Endothelial cell of umbilical vein (primary cell): ENCODE data around the gene TEDC1. TPM values are rescaled to one million over a fixed set of nuclear protein-coding genes. Genes with fewer than 3 reads are reported as not detected.

Experiments
- BruUV-seq: library from RNA; stranded (reverse); fragments of 400-500 nt; replicated peaks from 2 replicates; lab custom pipeline; 2021; lab: Mats Ljungman, UMichigan
- CTCF ChIA-PET: fragments of 300-600, 350-600 bp; sonication (Branson Sonifier 250); formaldehyde crosslinking; loops from one replicate; lab custom pipeline; 2021; ENCODE audit warnings: antibody characterized with exemption, inconsistent platforms; lab: Charles Lee
- POLR2A ChIA-PET: fragments of 300-600, 350-600 bp; sonication (Branson Sonifier 250); formaldehyde crosslinking; loops from one replicate; lab custom pipeline; 2021; ENCODE audit warnings: antibody characterized with exemption, inconsistent platforms; lab: Charles Lee
- DNase-seq: peaks from one replicate; pipeline ENCODE4 v3.0.0-alpha.2; 2011; ENCODE audit warnings: low read depth, low spot score
- FAIRE-seq: peaks from 2 replicates; lab custom pipeline; 2011; peaks lifted over from hg19 to GRCh38; lab: Jason Lieb, UNC
- H2AFZ ChIP-seq: 2 replicates; pipeline ENCODE4 v1.6.0; 2012; ENCODE audit warnings: low read depth, low read length, control low read depth, inconsistent platforms
- H3K27ac ChIP-seq: 2 replicates; pipeline ENCODE4 v1.5.1; 2011; ENCODE audit warnings: low read depth, mild to moderate bottlenecking, control low read depth, low read length, moderate library complexity; ENCODE audit not compliant: insufficient read depth
- H3K27me3 ChIP-seq, 2 experiments: 2 replicates each; pipeline versions ENCODE4 v1.6.0 to v1.6.1; 2011; ENCODE audit warnings: low read length in 2 of 2, mixed read lengths in 1 of 2; ENCODE audit not compliant: control insufficient read depth in 2 of 2, insufficient read depth in 2 of 2
- H3K36me3 ChIP-seq, 2 experiments: 2 replicates in 1 of 2; 3 replicates in 1 of 2; pipeline ENCODE4 v1.5.1; 2011; ENCODE audit warnings: low read length in 2 of 2, mild to moderate bottlenecking in 1 of 2, moderate library complexity in 1 of 2; ENCODE audit not compliant: control insufficient read depth in 2 of 2, insufficient read depth in 2 of 2; ENCODE audit errors: extremely low read depth in 1 of 2
- H3K4me1 ChIP-seq: 3 replicates; pipeline ENCODE4 v1.5.1; 2011; ENCODE audit warnings: mild to moderate bottlenecking, low read length; ENCODE audit not compliant: control insufficient read depth, insufficient read depth; ENCODE audit errors: extremely low read depth
- H3K4me2 ChIP-seq: 2 replicates; pipeline ENCODE4 v1.6.1; 2011; ENCODE audit warnings: low read length, control low read depth, mixed read lengths; ENCODE audit not compliant: insufficient read depth
- H3K4me3 ChIP-seq, 3 experiments: fragments of 200-600 bp in 1 of 3; sonication (generic), shearing (Covaris generic) in 1 of 3; replicated peaks in 1 of 3; 2 replicates each; pipeline ENCODE4 v1.5.1; 2011 to 2016; ENCODE audit warnings: control low read depth in 3 of 3, low read length in 3 of 3, mild to moderate bottlenecking in 2 of 3, inconsistent platforms in 1 of 3, low read depth in 1 of 3, moderate library complexity in 1 of 3; ENCODE audit not compliant: insufficient read depth in 1 of 3
- H3K79me2 ChIP-seq: 2 replicates; pipeline ENCODE4 v1.6.0; 2012; ENCODE audit warnings: low read length, inconsistent platforms; ENCODE audit not compliant: control insufficient read depth, insufficient read depth
- H3K9ac ChIP-seq: replicated peaks from 2 replicates; pipeline ENCODE3; 2011; ENCODE audit warnings: low read length, control low read depth; ENCODE audit not compliant: insufficient read depth; ENCODE audit errors: extremely low read depth
- H3K9me1 ChIP-seq: replicated peaks from 3 replicates; pipeline ENCODE4 v1.6.0; 2011; ENCODE audit warnings: mild to moderate bottlenecking, low read length; ENCODE audit not compliant: control insufficient read depth, insufficient read depth; ENCODE audit errors: extremely low read depth
- H3K9me3 ChIP-seq: replicated peaks from 2 replicates; pipeline ENCODE4 v1.5.1; 2012; ENCODE audit warnings: low read length, inconsistent platforms; ENCODE audit not compliant: control insufficient read depth, insufficient read depth
- H4K20me1 ChIP-seq: replicated peaks from 2 replicates; pipeline ENCODE3; 2011; ENCODE audit warnings: mild to moderate bottlenecking, low read length; ENCODE audit not compliant: control insufficient read depth, insufficient read depth; ENCODE audit errors: extremely low read depth
- EZH2 ChIP-seq: IDR thresholded peaks from 2 replicates; pipeline ENCODE4 v1.6.1; 2012; ENCODE audit warnings: borderline replicate concordance, low read depth, mild to moderate bottlenecking, moderate library complexity, low read length, inconsistent platforms; ENCODE audit not compliant: severe bottlenecking
- FOS ChIP-seq: IDR thresholded peaks from 2 replicates; pipeline ENCODE4 v1.6.1; 2011; ENCODE audit warnings: mild to moderate bottlenecking, low read length, moderate library complexity, borderline replicate concordance; ENCODE audit not compliant: insufficient read depth
- JUN ChIP-seq: IDR thresholded peaks from 2 replicates; pipeline ENCODE4 v1.6.1; 2011; ENCODE audit warnings: borderline replicate concordance, low read depth; ENCODE audit not compliant: insufficient read length, insufficient read depth
- MYC ChIP-seq: IDR thresholded peaks from one replicate; pipeline ENCODE4 v1.6.1; 2011; ENCODE audit warnings: mild to moderate bottlenecking, low read depth, low read length
- POLR2AphosphoS5 ChIP-seq: IDR thresholded peaks from 2 replicates; pipeline ENCODE4 v1.6.1; 2012; ENCODE audit warnings: low read depth, mild to moderate bottlenecking, control low read depth, low read length, moderate library complexity; ENCODE audit not compliant: insufficient read depth
- dilution Hi-C: fragments of 300-500 bp; cut with MboI; formaldehyde crosslinking; loops from one replicate; pipeline ENCODE4 v1.15.0; 2019; ENCODE audit warnings: low sequenced_read_pairs; ENCODE audit not compliant: extremely low pct_ligation_motif_present
- intact Hi-C: fragments of 100-400 bp; cut with micrococcal nuclease; formaldehyde crosslinking; loops from one replicate; pipeline ENCODE4 v1.10.0; 2022
- polyA plus RNA-seq, 4 experiments: library from polyadenylated mRNA; depleted of rRNA in 3 of 4; stranded (reverse) in 3 of 4; unstranded in 1 of 4; fragments of >200 nt; gene quantifications; 2 replicates each; pipeline versions ENCODE4 v1.2.1 to v1.2.3, GENCODE V29; 2011 to 2012; ENCODE audit warnings: missing spikeins in 1 of 4
- total RNA-seq: library from RNA; stranded (reverse); gene quantifications from 2 replicates; pipeline ENCODE4 v1.2.3, GENCODE V29; 2021
- TF ChIP-seq, protein P1 (sequence below): IDR thresholded peaks from 2 replicates; pipeline ENCODE4 v1.6.1; 2011; ENCODE audit not compliant: insufficient read depth, insufficient read length

TEDC1 gene
- total and polyA plus RNA-seq, 2 donors (not counting 3 experiments of a cell fraction or from before 2014, with no cell fraction given): 16.5 to 25.3 TPM

- FAIRE-seq: no peak
- Histone ChIP-seq H3K27me3 (no peaks in the 10 kb centered on the region), H3K79me2 (peaks cover 3% of the 10 kb centered on the region), H3K4me1 (peaks cover 2% of the 10 kb centered on the region), H4K20me1 (no peaks in the 10 kb centered on the region), H3K36me3 (no peaks in the 10 kb centered on the region), H3K9ac (no peak overlapping the region), H3K9me3 (no peaks in the 10 kb centered on the region), H3K4me2 (no peak overlapping the region), H3K27ac (no peak overlapping the region), H3K9me1 (no peaks in the 10 kb centered on the region), H3K4me3 (no peak overlapping the region), H2AFZ (no peak overlapping the region)
- no peak for DNase-seq
- no TSS peak for BruUV-seq
- dilution Hi-C loops: no loop called here
- CTCF ChIA-PET: no interaction called here
- TF ChIP-seq FOS (no peak), JUN (no peak), EZH2 (no peak)
- TF ChIP-seq, protein P1, sequence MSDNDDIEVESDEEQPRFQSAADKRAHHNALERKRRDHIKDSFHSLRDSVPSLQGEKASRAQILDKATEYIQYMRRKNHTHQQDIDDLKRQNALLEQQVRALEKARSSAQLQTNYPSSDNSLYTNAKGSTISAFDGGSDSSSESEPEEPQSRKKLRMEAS: no peak
- POLR2A ChIA-PET: no interaction called here
- intact Hi-C loops: loop anchor here (5.0 kb wide), 2 partner anchors 297 to 817 kb away; no protein-coding TSS in a partner anchor
Observed at GRCh38 chr14:105494606-105494929, 3.5 kb downstream of the TEDC1 start.

DNA sequence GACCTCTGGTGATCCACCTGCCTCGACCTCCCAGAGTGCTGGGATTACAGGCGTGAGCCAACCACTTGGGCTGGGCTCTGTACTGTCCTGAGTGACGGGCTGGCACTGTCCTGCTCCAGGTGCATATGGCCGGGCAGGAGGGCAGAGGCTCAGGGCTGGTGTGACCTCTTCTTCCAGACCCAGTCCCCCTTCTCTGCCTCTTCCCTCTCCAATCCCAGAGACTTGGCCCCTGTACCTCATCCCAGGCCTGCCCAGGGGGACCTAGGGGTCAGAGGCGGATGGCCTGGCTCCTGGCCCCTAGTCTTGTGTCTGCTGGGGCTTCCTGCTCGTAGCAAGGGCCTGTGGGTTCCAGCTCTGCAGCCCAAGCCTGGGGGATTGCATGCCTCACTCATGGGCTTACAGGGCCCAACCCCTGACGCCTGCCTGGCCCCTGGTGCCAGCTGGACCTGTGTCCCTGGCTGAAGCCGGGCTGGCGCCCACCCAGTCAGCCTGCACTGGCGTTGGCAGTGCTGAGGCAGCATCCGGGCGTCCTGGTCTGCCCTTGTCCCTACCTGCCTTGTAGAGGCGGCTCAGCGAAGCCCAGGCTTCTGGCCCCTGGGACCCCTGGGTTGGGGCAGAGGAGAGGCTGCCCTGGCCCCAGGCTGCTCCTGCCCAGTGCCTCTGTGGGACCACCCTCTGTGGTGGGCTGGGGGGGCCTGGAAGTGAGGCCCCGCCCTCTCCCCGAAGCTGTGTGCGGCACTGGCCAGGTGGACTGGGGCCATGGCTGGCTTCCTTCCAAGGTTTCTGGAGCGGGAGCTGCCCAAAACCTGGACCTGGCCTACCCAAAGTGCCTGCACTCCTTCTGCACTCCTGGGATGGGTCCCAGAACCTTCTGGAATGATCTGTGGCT is 4.3 kb downstream of the TEDC1 start:
- POLR2A ChIA-PET: no interaction called here
- CTCF ChIA-PET: no interaction called here
- BruUV-seq: no TSS peak

More for the DNA sequence above, 4.3 kb downstream of the TEDC1 start:
- H3K4me1 ChIP-seq: no peaks in the 10 kb centered on the region
- no peaks in the 10 kb centered on the region for H3K9me1 ChIP-seq
- TF ChIP-seq JUN (no peak), POLR2AphosphoS5 (no peak), MYC (no peak)
- TF ChIP-seq, protein P1: no peak
- no peak overlapping the region for H3K9ac ChIP-seq
- peaks cover 3% of the 10 kb centered on the region for H3K79me2 ChIP-seq
- no peaks in the 10 kb centered on the region for H3K27me3 ChIP-seq
- no peaks in the 10 kb centered on the region for H3K9me3 ChIP-seq
- FAIRE-seq (no peak), DNase-seq (no peak)
- H4K20me1 ChIP-seq: no peaks in the 10 kb centered on the region
- no peaks in the 10 kb centered on the region for H3K36me3 ChIP-seq
- dilution Hi-C loops (no loop called here), intact Hi-C loops (no loop called here)
- H3K4me3 ChIP-seq: no peak overlapping the region
- H3K4me2 ChIP-seq: no peak overlapping the region
- no peak overlapping the region for H3K27ac ChIP-seq
- H2AFZ ChIP-seq: no peak overlapping the region
